Esophagus squamous epithelium (tissue), 4 donors: ENCODE results near the gene ACSL3.

Experiments used
- CTCF ChIP-seq, 6 experiments: fragments of 450-650 bp in 4 of 6; fragments of 200-600 bp in 2 of 6; sonication (generic) in 2 of 6; IDR thresholded peaks; one replicate each; pipeline ENCODE4 v1.5.1; 2016 to 2019; ENCODE audit warnings: antibody characterized with exemption in 6 of 6, mild to moderate bottlenecking in 4 of 6, moderate library complexity in 4 of 6
- POLR2A ChIP-seq, 4 donors: fragments of 450-650 bp; IDR thresholded peaks; one replicate each; pipeline ENCODE4 v1.6.1; 2017; ENCODE audit warnings: antibody characterized with exemption in 4 of 4, mild to moderate bottlenecking in 4 of 4, moderate library complexity in 3 of 4

GRCh38 chr2:222859786-222860612 lies 837 bp upstream of the ACSL3 start:
- TF ChIP-seq CTCF (IDR thresholded peaks at IDR 0.05) (peak in 1 of 6 experiments; percentile 7), POLR2A (IDR thresholded peaks at IDR 0.05) (no peak)
